NCI-H226 (cell line): ENCODE measurements around the gene YOD1.

Experiments used
- DNase-seq: peaks from one replicate; pipeline ENCODE4 v3.0.0-alpha.2; 2015

The YOD1 gene

GRCh38 chr1:207024202-207025145 lies 26.5 kb downstream of the YOD1 start:
- peak; percentile 33 for DNase-seq

GRCh38 chr1:207022996-207023679 lies 27.9 kb downstream of the YOD1 start:
- DNase-seq: no peak

GRCh38 chr1:207021876-207022596 lies 29.0 kb downstream of the YOD1 start:
- no peak for DNase-seq

DNA sequence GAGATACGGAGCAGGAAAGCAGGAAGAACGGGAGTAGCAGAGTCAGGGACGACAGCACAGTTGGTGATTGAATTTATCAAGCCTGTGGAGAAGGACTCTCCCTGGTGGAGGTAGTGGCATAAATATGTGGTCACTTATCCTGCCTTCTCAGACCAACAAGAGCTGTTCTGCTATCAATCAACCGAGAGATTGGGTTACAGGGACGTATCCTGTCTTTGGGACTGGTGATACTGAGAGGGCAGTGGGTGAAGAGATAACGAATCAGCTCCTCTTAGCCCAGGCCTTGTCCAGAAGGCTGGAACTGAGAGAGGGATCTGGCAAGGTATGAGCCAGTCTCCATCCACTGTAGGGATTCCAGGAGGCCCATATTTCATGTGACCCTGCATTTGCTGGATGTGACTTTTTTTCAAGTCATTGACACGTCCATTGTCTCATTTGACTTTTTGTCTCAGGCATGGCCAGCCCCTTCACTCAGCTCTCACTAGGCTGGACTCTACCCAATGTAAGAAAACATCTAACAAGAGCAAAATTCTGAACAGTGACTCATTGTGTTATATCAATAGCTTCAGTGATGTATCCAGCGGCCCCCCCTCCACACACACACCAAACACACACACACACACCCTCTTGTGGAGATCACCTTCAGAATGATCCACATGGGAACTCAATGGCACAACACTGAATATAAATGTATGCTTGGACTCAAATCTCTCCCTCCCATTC lies 29.7 kb downstream of the YOD1 start:
- no peak for DNase-seq

- DNase-seq: no peak
Observed at GRCh38 chr1:207020709-207021107, 30.3 kb downstream of the YOD1 start.

DNA sequence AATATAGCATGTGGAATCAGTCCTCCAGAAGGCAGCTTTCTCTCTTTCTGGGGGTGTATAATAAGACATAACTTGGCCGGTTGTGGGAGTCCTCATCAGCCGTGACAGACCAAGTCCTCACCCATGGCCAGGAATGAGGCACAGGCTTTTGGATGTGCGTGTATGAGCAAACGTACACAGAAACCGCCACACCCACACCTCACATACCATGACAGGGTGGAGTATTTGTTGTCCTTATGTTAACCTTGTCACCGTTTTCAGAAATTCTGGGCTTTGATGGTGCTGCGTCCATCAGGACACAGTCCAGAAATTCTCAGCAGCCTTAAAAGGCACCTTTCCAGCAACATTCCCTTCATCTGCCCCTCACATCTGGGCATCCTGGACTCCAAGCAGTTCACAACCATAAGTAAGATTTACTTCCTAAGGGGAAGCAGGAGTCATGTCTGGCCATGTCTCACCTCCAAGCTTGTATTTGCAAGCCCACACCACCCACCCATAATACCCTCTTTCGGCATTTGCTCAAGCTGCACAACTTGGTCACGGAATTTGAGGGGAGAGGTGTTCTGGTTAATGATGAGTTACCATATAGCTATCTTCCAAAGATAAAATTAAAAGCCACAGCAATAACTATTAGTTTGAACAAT lies 30.8 kb downstream of the YOD1 start:
- DNase-seq: no peak

- no peak for DNase-seq
Observed at GRCh38 chr1:207019661-207020060, 31.3 kb downstream of the YOD1 start.

DNA sequence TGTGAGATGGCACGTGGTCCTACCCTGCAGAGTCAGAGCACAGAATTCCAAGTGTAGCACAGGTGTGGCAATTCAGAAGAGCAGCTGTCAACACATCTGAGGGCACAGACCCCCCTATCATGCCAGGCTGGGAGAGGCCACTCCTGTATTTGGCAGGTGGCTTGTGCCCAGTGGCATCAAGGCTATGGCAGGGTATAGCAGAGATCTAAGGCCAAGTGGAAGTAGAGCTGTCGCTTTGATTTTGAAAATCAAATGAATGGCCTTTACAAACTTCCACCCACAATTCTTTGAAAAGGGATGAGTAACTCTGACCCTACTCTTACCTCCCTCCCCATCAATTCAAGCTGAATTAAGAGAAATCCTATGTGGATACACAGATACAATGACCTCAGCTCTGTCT lies 31.8 kb downstream of the YOD1 start:
- DNase-seq: no peak

DNA sequence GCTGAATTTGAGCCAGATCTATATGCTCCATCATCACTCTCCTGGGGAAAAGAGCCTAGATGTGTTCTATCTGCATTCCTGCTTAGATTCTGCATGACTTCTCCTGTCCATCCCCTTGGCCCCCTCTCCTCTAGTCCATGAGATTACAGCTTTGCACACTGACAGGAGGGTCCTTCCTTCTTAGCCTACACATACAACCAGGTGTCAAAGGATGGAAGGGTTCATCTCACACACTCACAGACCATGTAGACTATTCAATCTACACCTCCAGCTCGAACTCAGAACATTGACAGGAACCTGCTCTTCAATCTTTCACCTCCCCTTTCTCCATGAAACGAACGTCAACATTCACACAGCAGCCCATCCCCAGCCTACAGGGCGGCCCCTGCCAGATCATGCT lies 32.3 kb downstream of the YOD1 start:
- DNase-seq: no peak

GRCh38 chr1:207017615-207018559 lies 33.1 kb downstream of the YOD1 start:
- no peak for DNase-seq

DNA sequence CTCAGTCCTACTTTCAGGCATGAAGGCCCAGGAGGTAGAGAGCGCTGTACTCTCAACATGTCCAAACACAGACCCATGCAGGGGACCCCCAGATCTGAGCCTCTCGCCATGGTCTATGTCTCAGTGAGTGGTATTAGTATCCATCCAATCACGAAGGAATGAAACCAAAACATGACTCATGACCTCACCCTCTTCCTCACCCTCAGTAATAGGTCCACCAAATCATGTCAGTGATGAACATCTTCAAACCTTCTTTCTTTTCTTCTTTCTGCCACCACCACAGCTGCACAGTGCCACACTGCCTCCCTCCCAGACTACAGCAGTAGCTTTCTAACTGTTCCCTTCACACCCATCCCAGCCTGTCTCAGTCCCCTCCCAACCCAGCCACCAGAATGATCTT lies 35.2 kb downstream of the YOD1 start:
- no peak for DNase-seq

DNA sequence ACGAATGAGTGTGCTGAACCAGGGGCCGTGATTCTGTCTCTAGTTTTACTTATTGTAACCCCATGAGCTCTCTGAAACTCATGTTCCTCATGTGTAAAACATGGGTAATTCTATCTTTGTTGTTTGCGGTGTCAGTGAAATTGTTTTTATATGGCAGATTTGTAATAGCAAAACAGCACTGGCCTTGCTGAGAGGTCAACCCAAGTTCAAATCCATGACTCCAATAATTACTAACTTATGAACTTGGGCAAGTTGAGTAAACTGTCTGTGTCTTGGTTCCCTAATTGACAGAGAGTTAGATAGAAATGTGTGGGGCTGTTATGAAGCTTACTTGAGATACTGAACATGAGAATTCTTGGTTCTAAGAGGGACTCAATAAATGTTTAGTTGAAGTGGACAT lies 36.3 kb downstream of the YOD1 start:
- no peak for DNase-seq

- DNase-seq: no peak
Observed at GRCh38 chr1:207013321-207014085, 37.5 kb downstream of the YOD1 start.

- no peak for DNase-seq
Observed at GRCh38 chr1:207010726-207011125, 40.3 kb downstream of the YOD1 start.

- no peak for DNase-seq
Observed at GRCh38 chr1:207009945-207010344, 41.1 kb downstream of the YOD1 start.

- DNase-seq: no peak
Observed at GRCh38 chr1:207009182-207009850, 41.7 kb downstream of the YOD1 start.

- DNase-seq: peak; percentile 94
Observed at GRCh38 chr1:207007352-207008033, 43.5 kb downstream of the YOD1 start.

DNA sequence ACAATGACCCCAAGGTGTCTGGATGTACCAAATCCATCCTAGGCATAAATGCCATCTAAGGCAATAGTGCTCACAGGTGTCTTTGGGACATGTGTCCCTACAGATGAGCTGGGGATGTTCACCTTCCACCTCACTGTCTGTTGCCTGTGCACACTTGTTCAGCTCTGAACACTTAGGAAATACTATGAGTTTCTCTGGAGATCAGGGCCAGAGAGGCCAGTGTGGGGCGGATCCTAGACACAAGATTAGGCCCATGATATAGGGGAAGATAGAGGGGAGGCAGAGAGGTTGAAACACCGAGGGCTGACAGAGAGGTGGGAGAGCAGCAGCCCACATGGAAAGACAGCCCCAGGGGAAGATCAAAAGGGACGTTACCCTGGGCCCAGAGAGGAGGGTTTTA lies 44.1 kb downstream of the YOD1 start:
- DNase-seq: no peak

GRCh38 chr1:207006083-207006482 lies 44.9 kb downstream of the YOD1 start:
- no peak for DNase-seq
